Raji (cell line): ENCODE data around the gene AARS2.
A peak's percentile ranks its signal among the peaks of the same experiment; 100 is the strongest.

Source experiments
- POLR2A ChIP-seq: IDR thresholded peaks from 2 replicates; pipeline ENCODE4 v1.6.1; 2011; ENCODE audit warnings: low read depth, low read length, control low read depth; ENCODE audit not compliant: insufficient read depth

Gene AARS2

DNA sequence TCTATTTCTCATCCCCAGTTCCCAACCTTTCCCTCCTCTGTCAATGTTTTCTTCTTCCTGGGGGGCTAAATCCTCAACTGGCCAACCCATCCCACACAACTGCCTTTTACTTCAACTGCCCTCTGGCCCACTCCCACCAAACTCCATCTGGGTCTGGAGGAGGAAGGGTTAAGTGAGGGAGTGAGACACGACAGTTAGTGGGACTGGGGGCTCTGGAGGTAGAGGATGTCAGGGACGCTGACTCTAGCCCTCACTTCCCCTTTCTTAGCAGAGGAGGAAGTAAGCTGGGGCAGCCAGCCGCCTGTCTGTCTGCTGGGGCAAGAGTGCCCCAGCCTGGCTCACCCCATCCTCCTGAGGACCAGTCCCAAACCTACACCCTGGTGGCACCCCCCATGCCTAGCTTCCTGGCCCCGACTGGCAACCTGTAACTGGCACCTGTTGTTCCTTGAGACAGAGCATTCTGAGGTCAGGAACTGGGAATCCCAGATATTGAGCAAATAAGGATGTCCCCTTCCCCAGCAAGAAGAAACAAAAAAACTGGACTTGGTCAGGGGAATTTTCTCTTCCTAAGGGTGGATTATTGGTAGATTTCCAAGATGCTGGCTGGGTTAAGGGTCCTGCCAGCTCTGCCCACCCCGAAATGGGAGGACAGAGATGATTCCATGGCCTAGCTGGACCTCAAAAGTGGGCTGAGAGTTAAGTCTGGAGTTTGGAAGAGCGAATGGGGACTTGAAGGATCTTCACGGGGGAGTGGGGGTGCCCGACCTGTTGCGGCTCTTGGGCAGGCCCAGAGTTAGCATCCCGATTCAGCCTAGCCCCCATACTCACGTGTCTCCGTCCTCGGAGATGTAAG lies 48.8 kb downstream of the AARS2 start:
- TF ChIP-seq POLR2A: peak; percentile 73

DNA sequence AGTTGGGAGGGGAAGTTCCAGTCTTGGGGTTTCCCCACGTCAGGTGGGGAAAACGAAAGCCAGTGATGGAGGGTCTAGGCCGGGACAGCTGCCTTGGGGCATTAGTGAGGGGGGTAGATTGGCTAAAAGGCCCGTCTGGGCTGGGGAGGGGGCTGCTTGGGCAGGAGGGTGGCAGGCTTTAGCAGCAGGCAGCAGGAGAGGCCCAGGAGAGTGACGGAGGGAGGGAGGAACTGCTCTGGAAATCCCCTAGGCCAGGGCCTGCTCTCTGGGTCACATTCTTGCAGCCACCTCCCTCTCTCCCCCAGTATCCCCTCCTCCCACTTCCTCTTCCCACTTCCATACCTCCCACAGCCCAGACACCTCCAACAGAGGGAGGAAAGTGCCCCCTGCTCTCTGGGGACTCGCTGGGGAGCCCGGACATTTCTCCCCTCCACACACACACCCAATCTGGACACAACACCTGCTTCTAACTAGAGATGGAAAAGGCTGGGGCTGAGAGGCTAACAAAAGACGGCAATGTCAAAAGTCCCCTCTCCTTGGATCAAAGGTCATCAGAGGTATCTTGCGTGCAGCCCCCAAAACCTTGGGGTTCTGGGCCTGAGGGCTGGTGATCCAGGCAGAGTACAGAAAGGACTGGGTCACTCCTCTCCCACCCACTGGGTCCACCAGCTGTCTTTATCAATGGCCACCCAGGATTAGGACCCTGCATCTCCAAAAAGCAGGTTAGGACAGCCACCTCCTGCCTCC lies 49.6 kb downstream of the AARS2 start:
- TF ChIP-seq POLR2A: 0 out of 2 replicates have a peak, but pooled peaks have one; percentile 18

DNA sequence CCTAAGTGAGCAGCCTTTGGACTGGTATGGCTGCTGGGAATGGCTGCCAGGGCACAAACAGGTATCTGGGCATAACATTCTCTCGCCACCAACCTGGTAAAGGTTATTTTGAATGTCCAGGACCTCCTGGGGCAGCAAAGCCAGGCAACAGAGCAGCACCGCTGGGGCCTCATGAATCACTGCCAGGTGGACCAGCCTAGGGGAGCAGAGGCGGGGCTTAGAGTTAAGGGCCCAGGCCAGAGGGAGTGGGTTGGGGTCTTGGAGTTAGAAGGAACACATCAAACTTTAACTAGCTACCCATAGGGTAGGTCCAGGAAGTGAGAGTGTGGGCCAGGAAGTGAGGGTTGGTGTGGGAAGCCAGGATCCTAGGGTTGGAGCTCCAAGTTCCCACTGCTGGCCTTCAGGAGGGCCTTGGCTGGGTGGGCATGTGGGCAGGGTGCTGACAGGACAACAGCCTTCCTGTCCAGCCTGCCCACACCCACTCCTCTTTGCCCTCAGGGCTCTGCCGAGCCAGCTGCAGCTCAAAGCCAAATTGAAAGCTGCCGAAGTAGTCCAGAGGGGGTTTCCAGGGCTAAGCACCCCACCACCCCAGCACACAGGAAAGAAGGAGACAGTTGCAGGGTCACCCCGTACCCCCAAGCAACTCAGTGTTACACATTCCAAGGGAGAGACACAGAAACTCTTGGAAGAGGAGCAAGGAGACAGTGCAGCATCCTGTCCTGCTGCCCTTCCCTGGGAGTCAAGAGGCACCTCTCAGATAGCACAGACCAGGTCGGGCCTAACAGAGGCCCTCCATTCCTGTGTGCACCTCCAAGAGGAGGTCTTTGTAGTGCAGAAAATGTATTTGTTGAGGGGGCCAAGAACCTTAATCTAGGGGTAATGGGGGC lies 50.4 kb downstream of the AARS2 start:
- TF ChIP-seq POLR2A: no peak; the same call in 1 of the 2 replicates

DNA sequence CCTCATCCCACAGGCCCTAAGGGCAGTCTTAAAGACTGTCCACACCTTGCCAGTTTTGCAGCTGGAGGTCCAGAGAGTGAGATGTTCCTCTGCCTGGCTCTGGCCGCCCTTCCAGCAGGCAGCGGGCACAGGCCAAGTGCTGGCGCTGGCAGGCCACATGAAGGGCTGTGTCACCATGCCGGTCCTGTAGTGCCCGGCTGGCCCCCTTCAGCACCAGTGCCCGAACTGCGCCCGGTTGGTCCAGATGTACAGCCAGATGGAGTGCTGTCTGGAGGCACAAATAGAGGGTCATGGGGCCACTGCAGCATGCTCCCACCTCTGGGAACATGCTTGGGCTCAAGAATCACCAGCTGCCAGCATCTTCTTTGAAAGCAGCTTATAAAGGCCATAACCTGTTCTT lies 51.6 kb downstream of the AARS2 start:
- TF ChIP-seq POLR2A: no peak

DNA sequence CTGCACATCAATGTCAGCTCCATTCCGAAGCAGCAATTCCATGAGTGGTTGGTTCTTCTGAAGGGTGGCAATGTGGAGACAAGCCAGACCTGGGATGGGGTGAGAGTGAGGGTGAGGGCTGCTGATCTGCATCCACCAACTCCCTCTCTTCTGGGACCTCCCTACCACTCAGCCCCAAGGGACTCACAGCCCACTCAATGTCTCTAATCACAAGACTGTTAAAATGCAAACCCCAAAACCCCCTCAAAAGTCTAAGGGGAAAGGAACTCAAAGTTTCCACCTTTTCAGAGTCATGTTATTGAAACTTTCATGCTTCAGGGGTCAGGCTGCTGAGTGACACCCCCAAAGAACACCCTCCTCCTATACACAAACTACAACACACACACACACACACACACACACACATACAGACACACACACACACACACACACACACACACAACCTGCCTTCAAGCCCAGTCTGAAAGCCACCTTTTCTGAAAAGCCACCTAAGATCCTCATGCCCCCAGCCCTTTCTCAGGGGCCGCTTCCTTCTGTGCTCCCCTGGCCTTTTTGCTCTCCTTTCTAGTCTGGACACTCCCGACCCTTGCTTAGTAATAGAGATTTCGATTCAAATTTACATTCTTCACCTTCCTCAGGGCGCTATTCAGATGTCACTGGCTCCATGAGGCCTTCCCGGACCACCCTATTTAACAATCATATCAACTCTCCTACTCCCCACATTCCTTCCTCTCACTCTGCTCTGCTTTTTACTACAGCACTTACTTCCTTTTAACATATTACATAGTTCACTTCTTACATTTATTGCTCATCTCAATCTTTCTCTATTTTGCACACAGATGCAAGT lies 52.5 kb downstream of the AARS2 start:
- no peak for TF ChIP-seq POLR2A

DNA sequence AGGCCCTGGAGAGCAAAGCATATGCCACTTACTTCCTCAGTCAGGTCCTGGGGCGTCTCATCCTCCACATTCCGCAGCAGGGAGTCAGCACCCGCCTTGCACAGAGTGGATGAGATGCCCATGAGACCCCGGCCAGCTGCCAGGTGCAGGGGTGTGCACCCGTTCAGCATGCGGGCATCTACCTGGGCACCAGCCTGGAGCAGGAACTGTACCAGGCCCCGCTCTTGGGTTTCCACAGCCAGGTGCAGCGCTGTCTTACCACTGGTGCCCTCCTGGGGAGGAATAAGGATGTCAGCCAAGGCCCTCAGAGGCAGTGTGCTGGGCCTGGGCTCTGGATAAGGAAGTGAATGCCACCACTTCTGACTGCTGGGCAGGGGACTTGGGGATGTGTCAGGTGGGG lies 53.1 kb downstream of the AARS2 start:
- no peak for TF ChIP-seq POLR2A

DNA sequence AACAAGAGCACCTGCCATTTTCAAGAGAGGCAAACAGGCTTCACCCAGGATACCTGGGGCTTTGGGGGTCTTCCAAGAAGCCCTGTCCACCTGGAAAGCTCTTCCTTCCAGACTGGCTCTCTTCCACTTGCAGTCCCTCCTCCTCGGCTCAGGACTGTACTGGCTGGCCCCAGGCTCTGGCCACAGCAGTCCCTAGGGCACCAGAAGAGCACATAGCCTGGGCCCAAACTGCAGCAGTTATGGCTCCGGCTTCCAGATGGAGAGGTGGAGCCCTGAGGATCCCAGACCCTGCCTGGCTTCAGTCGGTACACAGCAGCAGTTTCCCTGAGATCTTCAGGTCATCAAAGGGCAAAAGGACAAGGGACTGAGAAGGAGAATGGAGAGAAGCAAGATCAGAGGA lies 54.2 kb downstream of the AARS2 start:
- TF ChIP-seq POLR2A: no peak

DNA sequence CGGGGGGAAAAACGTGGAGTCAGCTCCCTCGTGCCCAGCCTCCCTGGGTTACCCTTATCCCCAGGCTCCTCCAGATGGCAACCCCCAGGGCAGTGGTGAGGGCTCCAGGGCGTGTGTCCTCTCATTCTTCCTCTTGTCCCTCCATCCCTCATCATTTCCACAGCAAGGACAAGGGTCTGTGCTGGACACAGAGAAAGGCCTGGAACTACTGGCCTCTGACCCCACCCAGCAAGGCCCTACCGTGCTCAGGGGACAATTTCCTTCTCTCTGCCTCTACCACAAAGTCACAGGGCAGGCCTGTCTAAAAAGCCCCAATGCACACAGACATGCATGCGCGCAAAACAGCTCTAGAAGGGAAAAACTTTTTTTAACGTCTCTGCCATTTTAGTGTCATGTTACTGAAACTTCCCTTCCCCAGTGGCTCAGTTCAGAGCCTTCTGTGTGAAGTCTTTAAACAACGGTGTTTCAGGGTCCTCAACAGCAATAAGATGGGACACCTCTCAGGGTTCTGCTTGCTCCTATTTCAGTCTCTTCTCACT lies 54.8 kb downstream of the AARS2 start:
- no peak for TF ChIP-seq POLR2A

DNA sequence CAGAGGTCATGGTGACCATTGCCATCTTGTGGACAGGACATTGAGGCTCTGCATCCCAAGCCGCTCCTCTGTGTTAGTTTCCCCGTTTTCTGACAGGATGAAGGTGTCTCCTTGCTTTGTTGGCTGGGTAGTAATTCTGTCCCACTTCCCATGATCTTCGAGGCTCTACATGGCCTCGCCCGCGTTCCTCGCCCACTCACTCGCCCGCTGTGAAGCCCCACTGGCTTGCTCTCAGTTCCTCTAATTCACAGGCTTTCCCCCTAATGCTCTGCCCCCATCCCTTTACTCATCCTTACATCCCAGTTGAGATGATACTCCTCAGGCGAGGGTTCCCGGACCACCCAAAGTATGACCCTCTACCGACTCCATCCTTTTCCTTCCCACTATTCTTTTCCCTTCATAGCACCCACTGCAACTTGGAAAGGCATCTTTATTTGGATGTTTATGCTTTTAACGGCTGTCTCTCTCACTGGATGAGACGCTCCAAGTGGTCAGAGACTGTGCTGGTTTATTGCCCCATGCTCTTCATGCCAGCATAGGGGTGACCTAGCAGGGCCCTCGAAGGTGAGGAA lies 55.3 kb downstream of the AARS2 start:
- no peak for TF ChIP-seq POLR2A

DNA sequence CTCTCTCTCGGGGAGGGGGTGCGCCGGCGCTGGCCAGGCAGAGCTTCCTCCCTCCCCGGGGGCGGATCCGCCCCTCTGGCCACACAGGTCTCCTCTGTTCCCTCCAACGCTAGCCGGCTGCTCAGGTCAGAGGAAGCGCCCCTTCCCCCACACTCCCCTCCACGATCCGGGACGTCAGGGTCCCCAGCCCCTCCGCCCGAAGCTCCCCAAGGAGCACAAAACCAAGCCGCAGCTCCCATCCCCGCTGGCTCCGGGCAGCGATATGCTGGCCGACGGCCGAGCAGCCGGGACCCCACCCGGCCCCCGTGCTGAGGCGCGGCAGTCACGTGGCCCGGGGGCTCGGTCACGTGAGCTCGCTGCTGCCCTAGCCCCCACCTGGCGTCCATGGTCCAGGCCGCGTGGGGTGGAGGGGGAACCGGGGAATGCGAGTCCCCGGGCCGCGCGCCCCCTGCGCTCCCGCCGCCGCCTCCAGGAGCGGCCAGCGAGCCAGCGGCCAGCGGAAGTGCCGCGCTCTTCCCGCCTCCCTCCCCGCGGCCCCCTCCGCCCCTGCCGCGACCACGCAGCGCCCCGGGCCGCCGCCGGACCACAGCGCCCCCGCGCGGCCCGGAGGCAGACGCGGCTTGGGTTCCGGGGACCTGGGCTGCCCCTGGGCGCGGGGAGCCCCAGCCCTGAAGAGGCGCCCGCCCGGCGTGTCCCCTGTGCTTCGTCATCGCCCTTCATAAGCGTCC lies 56.0 kb downstream of the AARS2 start, which contains the start of gene SLC35B2:
SLC35B2 (minus strand) TSS at position 504 of the 728 bp plus-strand sequence; CDS start at position 386, 118 bp downstream.
- TF ChIP-seq POLR2A: peak; percentile 76

DNA sequence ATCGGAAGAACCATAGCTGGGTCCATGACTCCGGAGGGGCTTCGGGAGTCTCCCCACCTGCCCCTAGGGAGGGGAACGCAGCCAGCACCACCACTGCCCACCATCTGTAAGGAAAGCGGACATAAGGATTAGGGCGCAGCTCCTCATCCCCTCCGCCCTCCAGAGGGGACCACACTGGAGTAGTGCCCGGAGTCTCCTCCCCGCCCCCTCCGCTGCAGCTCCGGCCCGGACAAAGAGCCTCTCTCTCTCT lies 56.4 kb downstream of the AARS2 start:
- no peak for TF ChIP-seq POLR2A

DNA sequence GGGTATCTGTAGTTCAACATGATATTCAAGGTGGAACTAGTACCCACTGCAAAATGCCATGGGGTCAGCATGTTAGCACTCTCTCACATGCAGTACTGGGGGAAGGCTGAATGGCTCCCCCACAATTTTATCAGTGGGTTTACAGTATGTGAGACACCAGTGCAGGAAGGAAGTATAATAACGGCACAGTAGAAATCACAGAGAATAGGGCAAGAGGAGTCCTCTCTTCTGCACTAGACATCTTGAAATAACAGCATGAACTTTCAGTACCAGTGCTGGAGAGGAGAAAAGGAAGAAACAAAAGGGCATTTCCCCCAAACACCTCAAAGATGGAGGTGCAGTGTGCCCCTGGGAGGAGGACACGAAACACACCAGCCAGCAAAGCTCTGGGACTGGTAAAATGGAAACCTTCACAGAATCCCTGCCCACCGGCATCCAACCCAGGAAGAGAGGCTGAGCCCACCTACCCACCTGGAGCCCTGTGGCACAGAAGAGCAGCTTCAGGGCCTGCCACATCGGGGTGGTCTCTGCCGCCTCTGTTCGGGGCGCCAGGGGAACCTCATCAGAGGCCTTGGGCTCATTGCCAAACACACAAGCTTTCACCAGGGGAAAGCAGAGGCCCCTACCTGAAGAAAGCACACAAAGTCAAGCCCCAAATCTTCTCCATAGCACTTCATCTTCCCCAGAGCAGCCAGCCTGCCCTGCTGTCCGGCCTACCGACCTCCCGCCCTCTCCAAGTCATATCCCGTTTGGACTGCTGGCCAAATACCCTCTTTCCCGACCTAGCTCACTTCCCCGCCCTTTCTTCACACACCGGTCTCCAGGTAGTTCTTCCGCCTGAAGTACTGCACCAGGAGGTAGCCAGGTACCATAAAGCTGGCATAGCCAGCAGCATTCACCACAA lies 57.0 kb downstream of the AARS2 start:
- no peak for TF ChIP-seq POLR2A

DNA sequence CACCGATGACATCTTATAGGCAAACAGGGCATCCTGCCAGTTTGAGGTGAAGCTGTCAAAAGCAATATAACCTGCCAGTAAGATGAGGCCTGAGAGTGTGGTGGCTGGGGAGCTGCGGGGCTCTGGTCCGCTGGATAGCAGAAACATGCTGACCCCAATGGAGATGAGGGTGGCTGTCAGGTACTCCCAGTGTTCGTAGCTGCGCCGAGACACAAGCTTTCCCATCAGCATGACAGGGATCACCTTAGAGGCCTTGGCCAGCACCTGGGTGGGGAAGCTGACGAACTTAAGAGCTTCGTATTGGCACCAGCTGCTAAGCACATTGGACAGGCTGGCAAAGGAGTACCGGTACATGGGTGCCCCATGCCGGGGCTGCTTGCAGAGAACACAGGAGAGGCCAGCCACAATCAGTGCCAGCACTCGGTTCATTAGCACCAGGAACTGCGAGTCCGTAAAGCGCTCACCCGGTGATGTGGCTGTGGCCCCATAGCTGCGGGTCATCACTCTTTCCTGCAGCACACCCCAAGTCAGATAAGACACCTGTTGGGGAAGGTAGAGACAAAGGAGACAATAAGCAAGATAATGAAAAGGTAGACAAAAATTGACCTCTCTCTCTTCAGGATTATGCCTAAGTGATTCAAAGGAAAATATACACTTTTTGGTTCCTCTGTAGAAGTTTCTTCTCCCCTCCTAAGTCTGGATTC lies 57.9 kb downstream of the AARS2 start:
- peak; percentile 26; the same call in 1 of the 2 replicates for TF ChIP-seq POLR2A
